Measurements from ENCODE around the gene TTC12.
"Not testable (repeated sequence)": the region's sequence is repeated elsewhere in the genome, so short reads cannot be mapped to it uniquely, and the experiment has no call there.

The TTC12 gene

DNA sequence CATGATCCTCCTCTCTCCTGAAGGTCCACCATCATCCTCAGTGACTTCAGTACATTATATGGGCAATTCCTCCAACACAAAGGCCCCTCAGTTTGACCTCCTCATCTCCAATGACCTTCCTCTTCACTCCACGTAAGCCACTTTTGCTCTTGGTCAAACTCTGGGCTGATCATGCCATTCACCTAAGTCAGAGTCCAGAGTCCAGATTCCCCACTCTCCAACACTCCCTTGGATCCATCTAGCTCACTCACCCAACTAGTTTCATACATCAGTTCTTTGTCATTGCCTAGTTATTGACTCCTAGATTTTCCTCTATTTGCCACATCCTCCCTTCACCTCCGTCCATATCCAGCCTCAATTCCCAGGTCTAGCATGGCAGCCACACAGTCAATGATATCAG is 30.5 kb upstream of the TTC12 start:
- DNase-seq (ENCODE audit: low spot score), result no peak

DNA sequence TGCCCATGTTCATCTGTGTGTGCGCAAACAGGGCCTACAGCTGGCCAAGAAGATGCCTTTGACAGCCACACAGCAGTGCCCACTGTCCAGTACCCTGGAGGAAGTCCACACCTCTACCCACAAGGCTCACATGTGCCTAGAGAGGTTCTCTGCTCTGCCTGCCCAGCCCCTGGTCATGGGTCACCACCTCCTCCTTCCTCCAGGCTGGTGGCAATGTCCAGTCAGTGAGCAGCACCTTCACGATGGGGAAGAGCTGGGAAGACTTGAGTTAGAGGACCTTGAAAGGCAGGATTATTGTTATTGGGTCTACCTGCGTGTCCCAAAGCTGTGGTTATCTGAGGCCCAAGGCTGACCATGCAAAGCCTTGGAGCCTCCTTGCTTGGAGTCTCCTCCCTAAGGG is 28.4 kb upstream of the TTC12 start:
- DNase-seq (ENCODE audit: low spot score), result no peak

DNA sequence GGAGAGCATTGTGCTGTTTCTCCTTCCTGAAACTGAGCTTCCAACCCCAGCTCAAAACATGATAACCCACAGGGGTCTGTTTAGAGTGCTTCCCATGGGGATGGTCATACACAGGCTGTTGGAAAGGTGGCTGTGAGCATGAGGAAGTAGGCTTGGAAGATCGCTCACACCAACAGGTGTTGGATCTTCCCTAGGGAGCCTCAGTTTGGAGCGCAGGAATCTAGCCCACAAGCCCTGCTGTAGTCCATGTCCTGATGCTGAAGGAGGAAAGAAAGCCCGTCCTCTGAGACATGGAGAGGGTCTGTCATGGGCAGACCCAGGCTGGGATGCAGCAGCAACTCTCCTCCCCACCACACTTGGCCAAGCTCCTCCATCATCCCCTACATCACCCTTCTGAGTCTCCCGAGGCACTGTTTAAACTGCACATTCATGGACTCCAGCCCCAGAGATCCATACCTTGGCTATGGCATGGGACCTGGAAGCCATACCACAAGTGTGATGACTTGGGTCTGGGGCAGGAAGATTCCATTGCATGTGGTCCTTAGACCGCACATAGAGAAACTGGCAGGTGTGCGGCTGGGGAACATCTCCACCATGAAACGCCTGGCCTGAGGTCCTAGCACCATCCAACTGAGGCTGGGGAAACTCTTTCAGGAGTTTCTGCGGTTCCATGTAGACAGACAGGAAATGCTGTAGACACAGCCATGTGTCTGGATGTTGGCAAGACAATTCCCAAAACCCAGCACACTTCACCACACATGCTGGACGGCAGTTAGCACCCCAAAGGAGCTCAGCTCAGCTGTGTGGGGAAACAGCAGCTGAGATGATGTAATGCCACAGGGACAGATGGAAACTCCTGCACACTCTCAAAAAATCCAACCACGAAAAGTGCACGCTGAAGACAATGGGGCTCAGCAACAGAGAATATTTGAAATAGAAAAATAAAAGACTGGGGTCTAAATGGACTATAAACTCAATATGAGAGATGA is 27.6 kb upstream of the TTC12 start:
- DNase-seq (ENCODE audit: low spot score), result no peak

- no peak for DNase-seq (ENCODE audit: low spot score)
Measured at GRCh38 chr11:113287801-113288200, 26.6 kb upstream of the TTC12 start.

GRCh38 chr11:113288286-113288863 is 26.0 kb upstream of the TTC12 start:
- DNase-seq (ENCODE audit: low spot score), result no peak

DNA sequence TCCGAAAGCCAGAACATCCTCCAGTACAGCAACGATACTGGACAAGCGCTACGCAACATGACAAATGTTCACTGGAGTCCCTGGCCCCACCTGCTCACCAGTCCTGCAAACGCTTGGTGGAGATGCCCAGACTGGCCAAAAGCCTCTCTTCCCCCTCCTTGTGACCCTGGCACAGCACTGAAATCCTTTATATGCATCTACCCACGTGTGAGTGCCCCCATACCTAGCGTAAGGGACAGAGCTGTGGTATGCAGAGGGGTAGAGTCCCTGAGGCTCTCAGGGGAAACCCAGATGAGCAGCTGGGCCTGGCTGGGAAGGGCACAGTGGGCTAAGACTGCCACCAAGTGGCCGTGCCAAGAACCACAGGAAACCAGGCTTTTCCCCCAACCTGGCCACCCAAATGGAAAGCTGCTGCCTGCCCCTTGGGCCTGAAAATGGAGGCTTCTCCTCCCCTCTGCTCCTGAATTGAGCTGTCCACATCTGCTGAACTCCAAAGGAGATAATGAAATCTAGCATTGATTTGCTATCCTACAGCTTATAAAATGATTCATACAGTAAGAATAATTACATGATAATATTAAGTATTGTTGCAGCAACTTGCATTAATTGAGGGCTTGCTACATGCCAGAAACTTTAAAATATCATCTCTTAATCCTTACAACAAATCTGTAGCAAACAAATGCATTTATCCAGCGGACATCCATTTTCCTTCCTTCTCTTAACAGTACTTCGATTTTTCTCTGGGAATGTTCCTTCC is 24.8 kb upstream of the TTC12 start:
- DNase-seq (ENCODE audit: low spot score), result peak; percentile 65

DNA sequence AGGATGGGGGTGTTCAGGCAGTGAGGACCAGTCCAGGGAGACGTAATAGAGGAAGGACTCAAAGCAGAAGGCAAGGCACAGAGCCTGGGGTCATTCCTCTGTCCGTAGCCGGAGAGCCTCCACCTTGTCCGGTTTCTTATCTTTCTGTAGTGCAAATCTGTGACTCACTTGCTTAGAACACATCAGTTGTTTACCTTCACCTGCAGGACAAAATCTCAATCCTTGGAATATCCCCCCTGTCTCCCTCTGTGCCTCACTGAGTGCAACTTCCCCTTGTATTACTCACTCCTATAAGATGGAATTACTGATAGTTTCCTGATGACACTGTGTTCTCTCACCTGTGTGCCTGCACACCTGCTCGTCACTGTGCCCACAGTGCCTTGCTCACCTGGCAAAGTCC is 20.4 kb upstream of the TTC12 start:
- no peak for DNase-seq (ENCODE audit: low spot score)

- DNase-seq (ENCODE audit: low spot score), result no peak
Measured at GRCh38 chr11:113295993-113296392, 18.4 kb upstream of the TTC12 start.

- DNase-seq (ENCODE audit: low spot score), result no peak
Measured at GRCh38 chr11:113296447-113297205, 17.8 kb upstream of the TTC12 start.

DNA sequence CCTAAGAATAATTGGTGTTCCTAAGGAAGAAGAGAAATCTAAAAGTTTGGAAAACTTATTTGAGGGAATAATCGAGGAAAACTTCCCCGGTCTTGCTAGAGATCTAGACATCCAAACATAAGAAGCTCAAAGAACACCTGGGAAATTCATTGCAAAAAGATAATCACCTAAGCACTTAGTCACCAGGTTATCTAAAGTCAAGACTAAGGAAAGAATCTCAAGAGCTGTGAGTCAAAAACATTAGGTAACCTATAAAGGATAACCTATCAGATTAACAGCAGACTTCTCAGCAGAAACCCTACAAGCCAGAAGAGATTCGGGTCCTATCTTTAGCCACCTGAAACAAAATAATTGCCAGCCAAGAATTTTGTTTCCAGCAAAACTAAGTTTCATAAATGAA is 15.9 kb upstream of the TTC12 start:
- not testable (repeated sequence) for DNase-seq (ENCODE audit: low spot score)

DNA sequence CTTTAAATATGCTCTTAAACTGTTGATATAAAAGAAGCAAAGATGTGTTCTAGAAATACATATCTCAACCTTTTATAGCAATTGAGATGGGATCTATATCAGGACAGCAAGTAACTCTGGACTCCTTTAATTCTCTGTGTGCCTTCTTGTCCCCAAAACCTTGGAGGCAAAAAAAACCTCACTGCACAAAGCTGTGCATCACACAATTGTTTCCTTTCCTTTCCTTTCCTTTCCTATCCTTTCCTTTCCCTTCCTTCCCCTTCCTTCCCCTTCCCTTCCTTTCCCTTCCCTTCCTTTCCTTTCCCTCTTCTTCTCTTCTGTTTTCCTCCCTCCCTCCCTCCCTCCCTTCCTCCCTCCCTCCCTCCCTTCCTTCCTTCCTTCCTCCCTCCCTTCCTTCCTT is 9.5 kb upstream of the TTC12 start:
- DNase-seq (ENCODE audit: low spot score), result no peak

GRCh38 chr11:113305440-113306336 is 8.7 kb upstream of the TTC12 start:
- peak; percentile 61 for DNase-seq (ENCODE audit: low spot score)

DNA sequence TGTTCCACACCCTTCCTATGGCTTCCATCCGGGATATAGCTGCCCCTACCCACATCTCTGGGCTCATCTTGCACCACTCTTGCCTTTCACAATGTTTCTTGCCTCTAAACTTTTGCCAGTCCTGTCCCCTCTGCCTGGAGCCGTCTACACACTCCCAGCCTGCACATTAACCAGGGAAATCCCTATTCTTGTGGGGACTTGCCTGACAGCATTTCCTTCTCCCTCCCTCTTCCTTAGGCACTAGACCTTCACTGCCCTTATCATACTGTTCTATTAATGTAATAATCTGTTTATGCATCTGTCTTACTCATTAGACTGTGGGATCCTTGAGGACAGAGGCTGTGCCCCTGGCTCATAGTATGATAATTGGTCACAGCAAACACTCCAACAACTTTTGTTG is 5.8 kb upstream of the TTC12 start:
- no peak for DNase-seq (ENCODE audit: low spot score)

GRCh38 chr11:113311536-113311935 is 2.8 kb upstream of the TTC12 start:
- DNase-seq (ENCODE audit: low spot score), result no peak

DNA sequence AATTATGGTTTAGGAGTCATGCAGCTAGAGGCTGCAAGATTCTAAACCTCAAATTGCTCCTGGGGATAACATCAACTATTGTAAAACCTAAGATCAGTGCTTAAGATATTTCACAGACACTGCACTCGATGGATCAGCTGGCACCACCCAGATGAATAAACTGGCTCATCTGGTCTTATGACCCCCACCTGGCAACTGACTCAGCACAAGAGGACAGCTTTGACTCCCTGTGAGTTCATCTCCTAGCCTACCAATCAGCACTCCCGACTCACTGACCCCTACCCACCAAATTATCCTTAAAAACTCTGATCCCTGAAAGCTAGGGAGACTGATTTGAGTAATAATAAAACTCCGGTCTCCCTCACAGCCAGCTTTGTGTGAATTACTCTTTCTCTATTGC is 782 bp upstream of the TTC12 start:
- no peak for DNase-seq (ENCODE audit: low spot score)

- no peak for DNase-seq (ENCODE audit: low spot score)
Measured at GRCh38 chr11:113314065-113314388, 356 bp upstream of the TTC12 start.

DNA sequence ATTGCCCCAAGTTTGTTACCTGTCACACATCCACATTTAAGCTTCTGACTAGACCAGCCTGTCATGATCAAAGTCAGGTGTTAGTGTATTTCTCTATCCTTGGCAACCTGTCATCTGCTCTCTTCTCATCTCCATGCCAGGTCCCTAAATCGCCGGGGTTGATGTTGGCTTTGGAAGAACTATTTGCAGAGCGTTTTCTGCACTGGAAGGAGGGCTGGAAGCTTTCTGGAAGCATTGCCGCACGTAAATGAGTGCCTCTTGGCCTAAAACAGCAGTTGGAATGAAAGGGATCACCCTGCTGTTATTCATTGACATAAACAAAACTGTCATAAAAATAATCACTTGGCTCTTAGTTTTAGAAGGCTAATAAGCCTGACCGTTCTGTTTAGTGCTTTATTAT is 1.4 kb downstream of the TTC12 start:
- no peak for DNase-seq (ENCODE audit: low spot score)

DNA sequence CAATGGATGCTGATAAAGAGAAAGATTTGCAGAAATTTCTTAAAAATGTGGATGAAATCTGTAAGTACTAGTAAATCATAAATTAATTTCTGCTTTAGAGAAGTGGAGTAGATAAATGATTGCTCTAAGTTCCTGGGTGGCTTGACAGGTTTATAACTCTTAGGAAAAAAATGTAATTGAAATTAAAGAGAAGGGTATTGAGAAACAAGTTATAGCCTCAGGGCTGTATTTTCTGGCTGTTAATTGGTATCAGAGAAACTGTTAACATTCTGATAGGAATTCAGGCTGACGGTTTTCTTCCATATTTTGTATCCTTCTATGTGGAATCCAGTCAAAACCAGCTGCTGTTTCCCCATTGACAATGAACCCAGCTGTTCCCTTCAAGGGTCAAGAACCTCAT is 1.9 kb downstream of the TTC12 start:
- no peak for DNase-seq (ENCODE audit: low spot score)

- DNase-seq (ENCODE audit: low spot score), result no peak
Measured at GRCh38 chr11:113317339-113317738, 3.0 kb downstream of the TTC12 start.

DNA sequence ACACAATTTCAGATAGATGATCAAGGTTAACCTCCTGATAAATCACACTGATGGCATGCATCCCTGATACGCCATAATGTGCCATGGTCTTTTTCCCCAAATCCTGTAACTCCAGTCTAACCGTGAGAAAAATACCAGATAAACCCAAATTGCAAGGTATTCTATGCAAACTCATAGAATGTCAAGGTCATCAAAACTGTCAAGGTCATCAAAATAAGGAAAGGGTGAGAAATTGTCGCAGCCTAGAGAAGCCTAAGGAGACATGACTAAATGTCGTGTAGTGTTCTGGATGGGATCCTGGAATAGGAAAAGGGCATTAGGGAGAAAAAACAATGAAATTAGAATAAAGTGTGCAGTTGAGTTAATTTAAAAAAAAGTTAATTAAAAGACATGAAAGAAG is 4.7 kb downstream of the TTC12 start:
- no peak for DNase-seq (ENCODE audit: low spot score)

DNA sequence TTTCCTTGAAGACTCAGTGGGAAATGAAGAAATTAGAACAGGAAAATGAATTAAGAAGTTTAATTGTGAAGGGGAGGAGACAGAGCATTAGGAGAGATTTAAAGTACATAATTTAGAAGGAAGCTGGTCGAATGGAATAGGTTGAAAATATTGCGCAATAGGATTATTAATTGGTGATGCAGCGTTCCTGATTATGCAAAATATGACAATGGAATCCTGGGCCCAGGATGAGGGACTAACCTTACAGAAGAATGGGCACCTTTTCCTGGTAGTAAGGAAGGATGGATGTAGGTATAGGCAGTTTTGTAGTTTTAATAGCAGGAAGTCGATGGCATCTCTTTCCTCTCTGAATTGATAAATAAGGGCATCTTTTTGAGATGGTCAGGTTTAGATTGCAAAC is 7.8 kb downstream of the TTC12 start:
- DNase-seq (ENCODE audit: low spot score), result no peak

All from globus pallidus (tissue), 1 donor.